Endothelial cell of hepatic sinusoid (primary cell): ENCODE data around the gene PRKAG3.

Source experiments
- in situ Hi-C: cut with HindIII; loops from 2 replicates; pipeline ENCODE4 v1.10.0; 2017; ENCODE audit warnings: low sequenced_read_pairs

The PRKAG3 gene

GRCh38 chr2:218865396-218865795 lies 33.8 kb upstream of the PRKAG3 start:
- in situ Hi-C loops: no loop called here

DNA sequence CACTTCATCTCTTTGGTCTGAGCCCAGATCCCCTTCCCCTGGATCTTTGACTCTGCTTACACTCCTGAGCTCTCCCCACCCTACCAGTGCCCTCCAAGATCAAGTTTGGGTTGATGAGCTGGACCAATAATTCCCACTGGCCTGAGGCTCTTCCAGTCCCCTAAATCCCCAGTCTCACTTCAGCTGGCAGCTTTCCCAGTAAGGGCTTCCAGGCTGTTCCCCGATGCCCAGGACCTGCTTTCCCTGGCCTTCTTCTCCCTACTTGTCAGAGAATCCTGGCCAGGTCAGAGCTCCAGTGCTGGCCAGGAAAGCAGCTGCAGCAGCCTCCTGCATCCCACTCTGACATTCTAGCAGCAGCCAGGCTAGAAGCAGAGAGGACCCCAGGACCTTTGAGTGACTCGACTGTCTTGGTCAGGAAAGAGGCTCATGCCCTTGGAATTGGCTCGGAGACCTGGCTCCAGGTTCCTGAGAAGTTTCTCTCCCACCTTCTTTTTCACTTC lies 31.5 kb upstream of the PRKAG3 start:
- in situ Hi-C loops: no loop called here

- in situ Hi-C loops: no loop called here
Measured at GRCh38 chr2:218861645-218862318, 30.2 kb upstream of the PRKAG3 start.

DNA sequence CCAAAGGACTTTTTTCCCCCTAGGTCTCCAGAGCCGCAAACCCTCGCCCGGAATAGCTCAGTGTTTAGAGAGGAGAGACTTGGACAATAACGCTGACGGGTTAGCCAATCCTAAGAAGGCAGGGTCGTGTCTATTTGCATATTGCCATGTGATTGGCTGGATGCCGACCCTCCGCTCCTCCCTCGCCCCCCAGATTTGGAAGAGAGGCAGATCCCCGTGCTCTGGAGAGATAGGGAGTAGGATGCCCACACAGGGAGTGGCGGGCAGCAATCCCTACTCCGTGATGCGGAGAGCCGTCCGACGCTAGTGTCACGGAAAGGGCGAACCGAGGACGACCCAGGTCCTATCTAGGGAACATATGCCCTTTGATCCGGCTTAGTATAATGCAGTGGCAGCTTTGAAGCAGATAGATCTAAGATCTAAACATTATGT lies 29.4 kb upstream of the PRKAG3 start:
- in situ Hi-C loops: no loop called here

GRCh38 chr2:218859988-218860831 lies 28.6 kb upstream of the PRKAG3 start:
- in situ Hi-C loops: no loop called here

DNA sequence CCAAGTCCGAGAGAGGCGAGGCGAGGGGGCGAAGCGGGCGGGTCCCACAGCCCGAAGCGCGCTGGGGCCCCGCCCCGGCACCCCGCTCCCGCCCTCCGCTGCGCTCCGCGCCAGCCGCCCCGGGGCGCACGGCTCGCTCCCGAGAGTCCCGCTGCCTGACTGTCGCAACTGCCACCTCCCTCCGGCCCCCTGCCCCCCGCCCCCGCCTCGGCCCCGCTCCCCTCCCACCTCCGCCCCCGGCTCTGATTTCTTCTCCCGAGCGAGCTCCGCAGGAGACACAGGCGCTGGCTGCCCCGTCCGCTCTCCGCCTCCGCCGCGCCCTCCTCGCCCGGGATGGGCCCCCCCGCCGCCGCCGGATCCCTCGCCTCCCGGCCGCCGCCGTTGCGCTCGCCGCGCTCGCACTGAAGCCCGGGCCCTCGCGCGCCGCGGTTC lies 28.0 kb upstream of the PRKAG3 start, which contains the start of gene WNT6:
Gene WNT6, plus strand, starts transcription at position 250 of the 432 bp plus-strand sequence. CDS start 233 bp downstream, outside the sequence.
- in situ Hi-C loops: no loop called here

DNA sequence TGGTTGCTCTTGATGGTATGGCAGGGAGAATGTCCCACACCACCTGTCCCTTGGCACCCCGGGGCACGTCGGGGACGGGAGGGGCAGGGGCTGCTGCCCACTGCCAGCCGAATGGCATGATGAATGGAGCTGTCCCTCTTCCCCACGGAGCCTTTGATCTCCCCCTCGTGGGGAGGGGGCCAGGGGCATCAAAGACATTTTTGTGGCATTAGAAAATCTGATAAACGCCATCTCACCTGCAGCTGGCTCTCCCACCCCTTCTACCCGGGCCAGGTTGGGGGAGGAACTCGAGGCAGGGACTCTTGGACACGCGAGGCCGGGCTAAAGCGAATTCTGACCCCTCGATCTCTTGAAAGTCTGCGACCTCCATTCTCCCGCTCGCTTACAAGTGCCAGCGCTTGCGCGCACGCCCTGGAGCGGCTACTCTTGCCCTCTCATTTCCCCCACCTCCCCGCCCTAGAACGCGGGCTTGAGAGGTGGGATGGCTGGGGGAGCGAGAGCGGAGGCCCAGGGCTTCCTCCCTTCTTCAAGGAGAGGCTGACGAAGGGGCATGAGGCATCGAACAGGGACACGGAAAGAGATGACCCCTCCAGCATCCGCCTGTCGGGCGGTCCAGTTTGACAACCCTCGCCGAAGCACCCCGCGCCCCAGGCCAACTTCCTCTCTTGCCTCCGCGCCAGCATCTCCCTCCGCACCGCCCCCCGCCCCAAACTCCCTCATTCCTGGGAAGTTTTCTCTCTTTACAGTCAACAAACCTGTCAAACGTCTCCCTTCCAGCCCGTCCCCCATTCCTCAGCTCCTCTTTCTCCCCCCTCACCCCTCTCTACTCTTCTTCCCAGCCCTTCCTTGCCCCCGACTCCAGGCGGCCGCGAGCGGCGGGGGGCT lies 27.3 kb upstream of the PRKAG3 start:
- in situ Hi-C loops: no loop called here

GRCh38 chr2:218858138-218858445 lies 26.5 kb upstream of the PRKAG3 start:
- in situ Hi-C loops: no loop called here

GRCh38 chr2:218857371-218858137 lies 26.0 kb upstream of the PRKAG3 start:
- in situ Hi-C loops: no loop called here

DNA sequence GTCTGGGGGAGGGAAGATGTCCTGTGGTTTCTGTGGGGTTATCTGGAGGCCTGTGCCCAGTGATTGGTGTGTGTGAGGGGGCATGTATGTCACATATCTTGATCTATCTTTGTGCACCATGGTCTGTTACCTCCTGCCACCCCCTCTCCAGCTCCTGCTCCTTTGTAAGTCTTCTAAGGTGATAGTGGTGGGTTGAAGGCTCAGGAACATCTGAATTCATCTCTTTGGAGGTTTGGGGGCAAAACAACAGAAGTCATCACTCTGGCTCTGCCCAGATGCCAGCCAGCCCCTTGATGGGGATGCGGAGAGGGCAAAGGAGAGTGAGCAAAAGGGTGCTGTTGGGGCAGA lies 25.3 kb upstream of the PRKAG3 start:
- in situ Hi-C loops: no loop called here

DNA sequence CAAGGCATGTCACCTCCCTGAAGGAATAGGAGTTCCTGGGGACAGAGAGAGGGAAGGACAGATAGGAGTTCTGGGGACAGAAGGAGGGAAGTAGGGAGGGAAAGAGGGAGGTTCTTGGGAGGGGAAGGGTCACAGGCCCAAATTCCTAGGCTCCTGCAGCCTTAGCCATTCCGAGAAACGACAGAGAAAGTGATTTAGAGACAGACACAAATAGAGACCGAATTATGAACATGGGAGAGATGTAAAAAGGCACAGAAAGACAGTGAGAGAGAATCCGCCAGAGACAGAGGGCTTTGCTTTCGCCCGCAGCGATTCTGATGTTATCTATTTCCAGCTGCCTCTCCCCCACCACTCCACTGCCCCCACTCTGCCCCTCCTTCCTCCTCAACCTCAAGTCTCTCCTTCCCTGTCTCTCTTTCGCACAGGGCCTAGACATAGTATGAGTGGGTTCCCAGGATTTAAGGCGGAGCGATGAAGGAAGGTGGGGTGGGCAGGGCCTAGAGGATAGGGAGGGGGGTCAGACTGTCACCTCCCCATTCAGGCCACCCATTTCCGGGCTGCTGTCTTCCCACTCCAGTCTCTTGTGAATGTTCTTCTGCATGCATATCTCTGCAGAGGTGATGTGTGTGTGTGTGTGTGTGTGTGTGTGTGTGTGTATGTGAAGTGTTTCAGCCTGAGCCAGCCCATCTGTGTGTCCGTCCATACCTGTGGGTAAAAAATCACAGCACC lies 24.7 kb upstream of the PRKAG3 start:
- in situ Hi-C loops: no loop called here

- in situ Hi-C loops: no loop called here
Measured at GRCh38 chr2:218855305-218856166, 23.9 kb upstream of the PRKAG3 start.

- in situ Hi-C loops: no loop called here
Measured at GRCh38 chr2:218854860-218855259, 23.3 kb upstream of the PRKAG3 start.

GRCh38 chr2:218853766-218854165 lies 22.2 kb upstream of the PRKAG3 start:
- in situ Hi-C loops: no loop called here

GRCh38 chr2:218852911-218853667 lies 21.5 kb upstream of the PRKAG3 start:
- in situ Hi-C loops: no loop called here

DNA sequence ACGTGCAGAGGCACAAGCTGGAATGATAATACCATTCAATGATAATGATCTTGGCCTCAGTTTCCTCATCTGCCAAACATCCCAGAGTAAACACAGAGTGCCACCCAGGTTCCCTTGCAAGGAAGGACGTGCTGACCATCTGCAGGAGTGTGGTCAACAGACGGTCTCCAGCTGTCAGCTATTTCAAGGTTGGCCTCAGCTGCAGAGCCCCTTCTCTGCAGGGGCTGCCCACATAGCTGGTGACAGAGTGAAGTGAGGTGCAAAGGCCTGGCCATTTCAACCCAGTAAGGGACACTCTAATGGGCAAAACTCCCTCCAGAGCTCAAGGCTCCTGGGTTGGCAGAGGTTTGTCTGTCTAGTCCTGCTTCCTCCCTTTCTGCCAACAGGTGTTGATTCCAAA lies 19.7 kb upstream of the PRKAG3 start:
- in situ Hi-C loops: no loop called here

DNA sequence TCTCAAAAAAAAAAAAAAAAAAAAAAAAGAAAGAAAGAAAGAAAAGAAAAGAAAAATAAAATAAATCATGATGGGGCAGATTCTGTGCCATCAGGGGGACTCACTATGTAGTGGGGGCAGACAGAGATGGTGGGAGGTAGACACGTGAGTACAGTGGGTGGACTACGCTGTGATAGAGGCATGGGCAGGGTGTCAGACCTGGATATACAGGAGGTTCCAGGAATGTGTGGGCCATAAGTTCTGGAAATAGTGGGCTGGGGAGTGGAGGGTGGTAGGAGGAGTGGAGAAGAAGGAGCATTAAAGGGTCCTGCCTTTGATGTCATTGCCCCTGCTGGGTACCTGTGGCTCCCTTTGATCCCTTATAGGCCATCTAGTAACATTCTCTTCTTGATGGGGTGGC lies 19.2 kb upstream of the PRKAG3 start:
- in situ Hi-C loops: no loop called here

DNA sequence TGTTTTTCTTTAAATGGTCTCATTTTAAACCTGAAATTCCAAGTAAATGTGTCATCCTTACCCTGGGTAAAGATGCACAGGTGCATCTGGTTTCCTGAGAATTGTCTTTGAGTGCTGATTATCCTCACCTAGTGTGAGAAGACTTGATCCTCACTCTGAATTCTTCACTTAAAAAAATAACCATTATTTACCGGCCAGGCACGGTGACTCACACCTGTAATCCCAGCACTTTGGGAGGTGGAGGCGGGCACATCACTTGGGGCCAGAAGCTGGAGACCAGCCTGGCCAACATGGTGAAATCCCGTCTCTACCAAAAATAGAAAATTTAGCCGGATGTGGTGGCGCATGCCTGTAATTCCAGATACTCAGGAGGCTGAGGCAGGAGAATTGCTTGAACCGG lies 18.1 kb upstream of the PRKAG3 start:
- in situ Hi-C loops: no loop called here
